ENCODE measurements around the gene FAF2.

- TF ChIP-seq, protein P1, sequence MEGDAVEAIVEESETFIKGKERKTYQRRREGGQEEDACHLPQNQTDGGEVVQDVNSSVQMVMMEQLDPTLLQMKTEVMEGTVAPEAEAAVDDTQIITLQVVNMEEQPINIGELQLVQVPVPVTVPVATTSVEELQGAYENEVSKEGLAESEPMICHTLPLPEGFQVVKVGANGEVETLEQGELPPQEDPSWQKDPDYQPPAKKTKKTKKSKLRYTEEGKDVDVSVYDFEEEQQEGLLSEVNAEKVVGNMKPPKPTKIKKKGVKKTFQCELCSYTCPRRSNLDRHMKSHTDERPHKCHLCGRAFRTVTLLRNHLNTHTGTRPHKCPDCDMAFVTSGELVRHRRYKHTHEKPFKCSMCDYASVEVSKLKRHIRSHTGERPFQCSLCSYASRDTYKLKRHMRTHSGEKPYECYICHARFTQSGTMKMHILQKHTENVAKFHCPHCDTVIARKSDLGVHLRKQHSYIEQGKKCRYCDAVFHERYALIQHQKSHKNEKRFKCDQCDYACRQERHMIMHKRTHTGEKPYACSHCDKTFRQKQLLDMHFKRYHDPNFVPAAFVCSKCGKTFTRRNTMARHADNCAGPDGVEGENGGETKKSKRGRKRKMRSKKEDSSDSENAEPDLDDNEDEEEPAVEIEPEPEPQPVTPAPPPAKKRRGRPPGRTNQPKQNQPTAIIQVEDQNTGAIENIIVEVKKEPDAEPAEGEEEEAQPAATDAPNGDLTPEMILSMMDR (conservative IDR thresholded peaks at IDR 0.05; ENCODE audit: low read depth, low read length): no peak
- no peak for TF ChIP-seq EZH2 (IDR thresholded peaks at IDR 0.05; ENCODE audit: borderline replicate concordance, low read depth, low read length, poor library complexity, severe bottlenecking)
Observed at GRCh38 chr5:176545737-176546509, 97.7 kb downstream of the FAF2 start.

All from A673 (cell line).